OCI-LY1 (cell line): ENCODE measurements around the gene FAM131A.

Experiments
- CTCF ChIP-seq: fragments of 200-600 bp; sonication (generic), shearing (Covaris generic); IDR thresholded peaks from 2 replicates; pipeline ENCODE4 v1.5.1; 2017; ENCODE audit warnings: mild to moderate bottlenecking, antibody characterized with exemption, low read length, moderate library complexity, mixed read lengths
- EZH2 ChIP-seq: fragments of 200-600 bp; sonication (generic), shearing (Covaris generic); IDR thresholded peaks from 2 replicates; pipeline ENCODE4 v1.8.0; 2017; ENCODE audit warnings: borderline replicate concordance, mixed run types, mild to moderate bottlenecking, antibody characterized with exemption, low read length, moderate library complexity, mixed read lengths

GRCh38 chr3:184372296-184372821 is 35.0 kb downstream of the FAM131A start:
- TF ChIP-seq CTCF (no peak), EZH2 (no peak)
